KG1 (cell line): ENCODE data around the gene RAB11FIP4.

Experiments used
- DNase-seq: peaks from one replicate; lab custom pipeline; 2025; lab: John Stamatoyannopoulos, UW

RAB11FIP4 gene

DNA sequence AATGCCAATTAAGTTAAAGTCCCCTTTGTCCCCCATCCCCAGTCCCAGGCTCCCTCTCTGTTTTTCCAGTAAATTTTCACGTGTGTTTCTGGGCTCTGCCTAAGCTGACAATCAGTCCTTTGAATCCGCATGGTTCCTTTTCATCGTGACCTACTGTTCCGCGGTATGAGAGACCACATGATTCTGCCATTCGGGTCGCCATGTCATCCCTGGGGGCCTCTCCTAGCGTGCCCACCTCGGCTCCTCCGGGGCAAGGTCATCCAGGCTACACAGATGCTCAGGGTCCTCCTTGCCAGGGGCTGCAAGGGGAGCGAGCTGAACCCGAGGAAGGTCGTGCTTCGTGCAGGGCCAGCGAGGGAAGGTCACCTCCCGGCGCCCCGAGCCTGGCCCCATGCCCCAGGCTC is 157.6 kb downstream of the RAB11FIP4 start:
- no peak for DNase-seq

GRCh38 chr17:31549525-31550388 is 158.3 kb downstream of the RAB11FIP4 start:
- DNase-seq = peak; percentile 88

DNA sequence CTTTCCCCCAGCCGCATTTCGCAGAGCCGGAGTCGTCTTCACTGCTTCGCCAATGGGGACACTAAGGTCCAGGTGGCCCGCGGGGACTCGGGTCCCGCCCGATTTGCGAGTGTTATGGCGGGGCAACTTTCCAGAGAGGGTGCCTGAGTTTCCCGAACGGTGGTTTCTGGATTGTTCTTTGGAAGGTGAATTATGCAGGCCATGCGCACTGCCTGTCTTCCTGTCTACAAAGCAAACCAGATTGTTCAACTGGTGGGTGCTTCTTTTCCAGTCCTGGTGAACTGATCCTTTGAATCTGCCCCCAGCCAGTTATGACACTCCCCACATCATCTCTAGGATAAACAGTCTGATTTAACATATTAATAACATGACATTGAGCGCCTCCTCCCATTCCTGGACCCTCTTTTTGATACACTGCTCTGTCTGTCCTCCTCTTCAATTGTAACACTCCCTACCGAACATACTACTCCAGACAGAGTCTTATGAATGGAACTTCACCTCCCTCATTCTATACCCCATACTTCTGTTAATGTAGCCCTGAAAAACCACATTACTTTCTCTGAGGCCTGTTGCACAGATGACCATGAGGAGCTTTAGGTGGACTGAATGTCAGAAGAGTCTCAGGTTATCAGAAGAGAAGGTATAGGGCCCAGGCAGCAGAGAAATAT is 159.0 kb downstream of the RAB11FIP4 start:
- no peak for DNase-seq

DNA sequence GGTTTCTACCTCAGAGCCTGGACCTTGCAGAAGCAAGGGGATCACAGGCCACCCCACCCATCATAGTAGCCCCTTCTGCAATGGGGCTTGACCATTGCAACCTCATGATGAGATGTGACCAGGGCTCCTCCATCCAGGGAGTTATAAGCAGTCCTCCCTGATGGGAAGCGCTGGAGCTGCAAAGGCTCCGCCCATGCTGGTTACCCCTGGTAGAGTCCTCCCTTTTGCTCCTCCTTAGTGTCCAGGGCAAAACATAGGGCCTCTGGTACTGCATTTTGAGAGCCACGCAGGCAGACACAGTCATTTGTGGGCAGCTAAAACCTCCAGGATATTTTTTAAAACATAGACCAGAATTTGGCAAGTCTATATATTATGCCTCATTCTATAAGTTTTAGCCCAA is 161.1 kb downstream of the RAB11FIP4 start:
- DNase-seq = no peak

DNA sequence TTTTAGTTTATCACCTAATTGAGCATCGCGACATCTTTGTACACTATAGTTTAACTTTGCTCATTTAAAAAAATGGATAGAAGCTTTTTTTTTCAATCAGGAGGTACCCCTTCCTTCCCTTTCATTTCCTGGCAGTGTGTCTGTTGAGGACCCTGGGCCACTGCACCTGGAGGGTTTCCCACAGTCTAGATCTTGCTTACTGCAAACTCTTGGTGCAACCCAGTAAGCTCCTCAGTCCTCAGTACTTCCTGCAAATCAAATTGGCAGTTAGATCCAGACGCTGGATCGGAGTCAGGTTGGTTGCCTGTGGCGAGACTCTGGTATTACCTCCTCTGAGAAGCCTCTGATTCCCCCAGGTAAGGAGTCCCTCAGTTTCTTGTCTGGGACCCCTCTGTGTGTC is 162.0 kb downstream of the RAB11FIP4 start:
- no peak for DNase-seq

GRCh38 chr17:31554930-31555329 is 163.5 kb downstream of the RAB11FIP4 start:
- DNase-seq = no peak

DNA sequence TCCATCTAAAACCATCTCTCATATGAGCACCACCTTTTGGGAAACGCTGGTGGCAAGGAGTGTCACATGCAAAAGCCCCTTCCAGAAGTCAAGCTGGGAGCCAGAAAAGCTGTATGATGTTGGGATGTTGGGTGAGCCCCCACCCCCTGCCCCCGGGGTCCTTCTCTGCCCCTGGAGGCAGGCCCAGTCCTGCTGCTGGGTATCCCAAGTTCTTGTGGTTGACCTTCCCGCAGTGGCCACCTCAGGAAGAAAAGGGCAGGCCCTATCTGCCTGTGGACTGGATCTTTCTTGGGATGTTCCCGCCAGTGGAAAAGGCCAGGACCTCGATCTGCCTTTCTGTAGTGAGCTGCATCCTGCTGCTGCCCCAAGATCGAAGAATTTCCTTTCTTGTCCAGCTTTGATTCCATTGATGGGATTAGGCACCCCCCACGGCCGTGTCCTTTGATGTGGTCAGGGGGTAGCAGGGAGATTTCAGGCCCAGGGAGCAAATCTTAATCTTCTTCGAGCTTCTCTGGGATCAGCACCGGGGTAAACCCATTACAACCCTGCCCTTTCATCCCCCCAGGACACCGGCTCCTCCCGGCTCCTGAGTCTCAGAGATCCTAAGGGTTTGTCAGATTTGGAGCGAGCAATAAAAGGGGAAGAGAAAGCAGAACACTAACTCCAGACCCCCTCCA is 165.6 kb downstream of the RAB11FIP4 start:
- no peak for DNase-seq

- DNase-seq = peak; percentile 56
Observed at GRCh38 chr17:31558748-31559583, 167.5 kb downstream of the RAB11FIP4 start.

DNA sequence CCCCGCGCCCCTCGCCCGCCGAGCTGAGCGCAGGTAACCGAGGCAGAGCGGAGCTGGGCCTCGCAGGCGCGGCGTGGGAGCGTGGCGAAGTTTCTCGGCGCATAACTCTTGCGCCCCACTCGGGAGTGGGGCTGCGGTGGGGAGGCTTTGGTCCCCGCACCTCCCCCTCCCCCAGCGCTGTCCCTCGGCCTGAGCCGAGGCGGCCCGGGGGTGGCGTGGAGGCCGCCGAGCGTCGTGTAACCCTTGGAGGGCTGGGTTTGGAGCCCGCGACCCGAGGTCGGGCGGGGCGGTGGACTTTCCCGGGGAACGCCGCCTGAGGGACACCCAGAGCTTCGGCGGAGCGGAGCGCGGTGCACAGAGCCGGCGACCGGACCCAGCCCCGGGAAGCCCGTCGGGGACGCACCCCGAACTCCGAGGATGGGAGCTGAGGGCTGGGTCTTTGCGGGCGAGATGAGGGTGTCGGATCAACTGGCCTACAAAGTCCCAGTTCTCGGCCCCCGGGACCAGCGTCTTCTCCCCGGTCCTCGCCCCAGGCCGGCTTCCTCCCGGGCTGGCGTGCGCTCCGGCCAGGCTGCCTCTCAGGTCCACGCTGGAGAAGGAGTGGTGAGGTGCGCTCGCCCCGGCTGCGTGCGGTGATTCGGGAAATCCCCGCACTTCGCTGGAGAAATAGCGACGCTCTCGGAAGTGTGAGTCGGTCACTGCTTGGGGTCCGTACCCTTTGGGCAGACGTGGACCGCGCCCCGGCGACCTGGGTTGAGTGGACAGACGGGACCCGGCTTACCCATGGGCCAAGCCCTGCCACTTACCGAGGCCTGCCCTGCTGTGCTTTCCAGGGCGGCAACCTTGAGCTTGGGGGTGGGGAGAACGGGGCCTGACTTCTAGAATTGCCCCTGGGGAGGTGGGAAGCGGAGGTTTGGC is 168.4 kb downstream of the RAB11FIP4 start:
- no peak for DNase-seq

DNA sequence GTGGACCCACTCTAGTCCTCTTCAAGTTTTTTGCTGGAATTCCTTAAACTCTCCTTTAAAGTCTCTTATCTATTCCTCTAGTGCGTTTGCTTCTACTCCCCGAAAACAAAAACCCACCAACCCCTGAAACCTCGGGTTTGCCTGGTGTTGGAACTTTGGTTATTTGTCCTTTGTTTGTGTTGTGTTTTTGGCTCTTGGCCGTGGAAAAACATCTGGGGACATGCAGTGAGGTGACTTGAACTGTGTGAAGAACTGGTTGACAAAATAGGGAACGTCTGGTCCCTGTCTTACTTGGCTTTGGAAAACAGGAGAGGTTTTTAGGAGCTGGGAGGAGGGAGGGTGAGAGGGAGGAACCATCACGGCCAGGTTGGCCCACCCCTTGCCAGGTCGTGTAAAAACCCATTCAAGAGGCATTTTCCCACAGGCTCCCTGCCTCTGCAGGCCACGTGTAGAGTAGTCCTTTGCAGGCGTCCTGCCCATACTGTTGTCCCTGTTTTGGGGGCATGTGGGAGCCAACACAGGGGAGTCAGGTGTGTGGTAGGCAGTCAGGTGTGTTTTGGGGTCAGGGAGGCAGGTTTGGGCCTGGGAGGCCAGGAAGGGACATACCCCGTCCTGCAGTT is 169.3 kb downstream of the RAB11FIP4 start:
- no peak for DNase-seq

DNA sequence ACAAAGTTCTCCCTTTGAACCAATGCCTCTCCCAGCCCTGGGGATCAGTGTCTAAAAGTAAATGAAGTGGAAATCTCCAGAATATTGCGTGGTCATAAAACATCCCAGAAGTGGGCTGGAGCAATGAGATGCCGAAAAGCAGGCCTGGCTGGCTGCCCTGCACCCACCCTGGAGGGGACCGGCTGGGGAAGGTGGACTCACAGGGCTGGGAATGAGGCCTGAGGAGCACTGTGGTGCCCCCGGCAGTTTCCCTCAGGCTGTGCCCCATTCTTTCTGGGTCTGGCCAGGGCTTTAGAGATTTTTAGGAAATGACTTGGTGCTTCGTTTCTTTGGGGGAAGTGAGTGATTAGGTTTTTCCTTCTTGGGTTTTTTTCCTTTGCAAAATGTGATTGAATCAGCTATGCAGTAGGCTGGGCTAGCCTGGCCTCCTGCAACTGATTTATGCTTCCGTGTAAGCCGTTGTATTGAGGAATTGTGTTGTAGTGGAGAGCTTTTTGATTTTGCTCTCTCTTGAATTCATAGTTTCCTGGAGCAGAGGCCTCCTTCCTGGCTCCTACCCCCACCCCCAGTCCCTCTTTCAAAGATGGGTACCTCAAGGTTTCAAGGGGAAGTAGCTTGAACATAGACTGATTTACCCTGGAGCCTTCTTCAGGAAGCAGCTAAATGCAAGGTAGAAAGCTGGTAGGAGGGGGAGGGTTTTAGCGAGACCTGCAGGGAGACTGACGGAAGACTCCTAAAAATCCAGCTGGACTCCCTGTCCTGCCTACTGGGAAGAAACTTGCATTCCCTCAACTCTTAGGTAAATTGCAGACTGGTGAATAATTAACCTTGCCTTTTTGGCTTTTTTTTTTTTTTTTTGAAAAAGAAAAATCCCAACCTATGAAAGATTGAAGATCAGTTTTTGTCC is 170.2 kb downstream of the RAB11FIP4 start:
- peak; percentile 25 for DNase-seq

- no peak for DNase-seq
Observed at GRCh38 chr17:31562376-31562840, 170.9 kb downstream of the RAB11FIP4 start.

- DNase-seq = no peak
Observed at GRCh38 chr17:31564291-31564690, 172.8 kb downstream of the RAB11FIP4 start.

GRCh38 chr17:31564883-31565301 is 173.4 kb downstream of the RAB11FIP4 start:
- DNase-seq = no peak

- no peak for DNase-seq
Observed at GRCh38 chr17:31565652-31566051, 174.2 kb downstream of the RAB11FIP4 start.

DNA sequence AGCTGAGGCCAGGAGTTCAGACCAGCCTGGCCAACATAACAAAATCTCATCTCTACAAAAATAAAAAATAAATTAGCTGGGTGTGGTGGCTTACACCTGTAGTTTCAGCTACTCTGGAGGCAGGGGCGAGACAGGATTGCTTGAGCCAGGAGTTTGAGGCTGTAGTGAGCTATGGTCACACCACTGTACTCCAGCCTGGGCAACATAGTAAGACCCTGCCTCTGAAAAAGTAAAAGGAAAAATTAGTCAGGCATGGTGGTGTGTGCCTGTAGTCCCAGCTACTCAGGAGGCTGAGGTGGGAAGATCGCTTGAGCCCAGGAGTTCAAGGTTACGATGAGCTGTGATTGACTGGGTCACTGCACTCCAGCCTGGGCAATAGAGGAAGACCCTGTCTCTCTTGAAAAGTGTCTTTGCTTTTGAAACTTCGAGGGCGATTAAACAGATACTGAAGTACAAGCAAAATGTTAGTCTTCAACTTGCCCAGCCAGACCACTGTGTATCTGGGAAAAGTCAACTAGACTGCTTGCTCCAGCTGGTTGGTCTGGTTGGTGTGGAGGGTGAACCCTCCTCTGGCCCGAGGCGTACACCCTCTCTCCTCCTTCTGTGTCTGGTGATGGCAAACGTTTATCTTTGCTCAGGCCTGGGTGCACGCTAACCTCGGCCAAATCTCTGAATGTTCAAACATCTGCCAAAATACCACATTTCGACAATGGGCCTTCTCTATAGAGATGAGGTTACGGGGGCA is 174.9 kb downstream of the RAB11FIP4 start:
- no peak for DNase-seq

DNA sequence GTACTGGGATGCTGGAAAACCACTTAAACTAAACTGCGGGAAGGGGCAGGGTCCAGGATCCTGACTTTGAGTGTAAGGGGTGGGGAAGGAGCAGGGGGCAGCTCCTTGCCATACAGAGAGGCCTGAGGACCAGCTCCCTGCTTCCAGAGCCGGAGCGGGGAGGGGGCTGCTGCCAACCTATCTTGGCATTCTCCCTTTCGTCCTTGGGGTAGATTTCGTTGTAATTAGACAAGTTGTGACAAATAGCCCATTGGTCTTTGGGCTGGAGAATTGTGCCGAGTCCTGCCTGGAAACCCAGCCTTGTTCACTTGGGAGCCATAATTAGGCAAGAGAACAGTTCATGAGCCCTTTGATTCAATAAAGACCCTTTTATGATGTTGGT is 175.5 kb downstream of the RAB11FIP4 start:
- no peak for DNase-seq

GRCh38 chr17:31568121-31568520 is 176.6 kb downstream of the RAB11FIP4 start:
- DNase-seq = no peak
